ENCODE measurements around the gene IQCH.
"Not testable (repeated sequence)": the region's sequence is repeated elsewhere in the genome, so short reads cannot be mapped to it uniquely, and the experiment has no call there.

Gene IQCH

GRCh38 chr15:67421105-67421504, 166.5 kb downstream of the IQCH start:
- DNase-seq (ENCODE audit: insufficient read length, low spot score): no peak

GRCh38 chr15:67422296-67422695, 167.7 kb downstream of the IQCH start:
- FAIRE-seq (no peak), DNase-seq (ENCODE audit: insufficient read length, low spot score) (no peak)

More at GRCh38 chr15:67421105-67421504, 166.5 kb downstream of the IQCH start:
- FAIRE-seq: peak; percentile 40

- DNase-seq (ENCODE audit: insufficient read length, low spot score) (peak; percentile 77), FAIRE-seq (no peak)
Observed at GRCh38 chr15:67433495-67434099, 179.0 kb downstream of the IQCH start.

DNA sequence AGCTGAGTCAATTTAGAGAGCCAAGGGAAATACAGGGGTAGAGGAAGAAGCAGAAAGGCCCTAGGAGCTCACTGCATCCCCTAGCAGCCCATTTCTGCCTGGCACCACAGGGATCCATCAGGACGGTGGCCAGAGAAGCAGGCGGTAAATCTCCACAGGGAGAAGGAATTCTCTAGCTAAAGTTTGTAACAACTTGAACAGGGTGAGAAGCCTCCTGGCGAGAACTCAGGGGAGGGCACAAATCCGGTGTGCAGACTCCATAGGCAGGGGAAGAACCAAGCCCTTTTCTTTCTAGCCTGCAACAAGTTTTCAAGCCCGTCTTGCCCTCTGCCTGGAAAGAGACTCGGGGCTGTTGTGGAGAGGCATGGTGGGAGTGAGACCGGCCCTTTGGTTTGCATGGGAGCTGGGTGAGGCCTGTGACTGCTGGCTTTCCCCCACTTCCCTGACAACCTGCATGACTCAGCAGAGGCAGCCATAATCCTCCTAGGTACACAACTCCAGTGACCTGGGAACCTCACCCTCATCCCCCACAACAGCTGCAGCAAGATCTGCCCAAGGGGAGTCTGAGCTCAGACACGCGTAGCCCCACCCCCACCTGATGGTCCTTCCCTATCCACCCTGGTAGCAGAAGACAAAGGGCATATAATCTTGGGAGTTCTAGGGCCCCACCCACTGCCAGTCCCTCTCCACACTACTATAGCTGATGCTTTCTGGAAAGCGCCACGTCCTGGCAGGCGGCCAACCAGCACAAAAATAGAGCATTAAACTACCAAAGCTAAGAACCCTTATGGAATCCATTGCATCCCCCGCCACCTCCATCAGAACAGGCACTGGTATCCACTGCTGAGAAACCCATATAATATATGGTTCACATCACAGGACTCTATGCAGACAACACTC, 182.0 kb downstream of the IQCH start:
- DNase-seq (ENCODE audit: insufficient read length, low spot score); FAIRE-seq: not testable (repeated sequence)

- DNase-seq (ENCODE audit: insufficient read length, low spot score): no peak
- FAIRE-seq: no peak
Observed at GRCh38 chr15:67444100-67444499, 189.5 kb downstream of the IQCH start.

GRCh38 chr15:67446449-67446848, 191.9 kb downstream of the IQCH start:
- DNase-seq (ENCODE audit: insufficient read length, low spot score): no peak

DNA sequence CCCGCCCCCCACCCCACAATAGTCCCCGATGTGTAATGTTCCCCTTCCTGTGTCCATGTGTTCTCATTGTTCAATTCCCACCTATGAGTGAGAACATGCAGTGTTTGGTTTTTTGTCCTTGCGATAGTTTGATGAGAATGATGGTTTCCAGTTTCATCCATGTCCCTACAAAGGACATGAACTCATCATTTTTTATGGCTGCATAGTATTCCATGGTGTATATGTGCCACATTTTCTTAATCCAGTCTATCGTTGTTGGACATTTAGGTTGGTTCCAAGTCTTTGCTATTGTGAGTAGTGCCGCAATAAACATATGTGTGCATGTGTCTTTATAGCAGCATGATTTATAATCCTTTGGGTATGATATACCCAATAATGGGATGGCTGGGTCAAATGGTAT, 193.8 kb downstream of the IQCH start:
- FAIRE-seq; DNase-seq (ENCODE audit: insufficient read length, low spot score): not testable (repeated sequence)

More at GRCh38 chr15:67446449-67446848, 191.9 kb downstream of the IQCH start:
- no peak for FAIRE-seq

DNA sequence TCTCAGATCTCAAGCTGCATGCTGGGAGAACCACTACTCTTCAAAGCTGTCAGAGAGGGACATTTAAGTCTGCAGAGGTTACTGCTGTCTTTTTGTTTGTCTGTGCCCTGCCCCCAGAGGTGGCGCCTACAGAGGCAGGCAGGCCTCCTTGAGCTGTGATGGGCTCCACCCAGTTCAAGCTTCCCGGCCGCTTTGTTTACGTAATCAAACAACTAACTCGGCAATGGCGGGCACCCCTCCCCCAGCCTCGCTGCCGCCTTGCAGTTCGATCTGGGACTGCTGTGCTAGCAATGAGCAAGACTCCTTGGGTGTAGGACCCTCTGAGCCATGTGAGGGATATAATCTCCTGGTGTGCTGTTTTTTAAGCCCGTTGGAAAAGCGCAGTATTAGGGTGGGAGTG, 199.1 kb downstream of the IQCH start:
- not testable (repeated sequence) for DNase-seq (ENCODE audit: insufficient read length, low spot score); FAIRE-seq

DNA sequence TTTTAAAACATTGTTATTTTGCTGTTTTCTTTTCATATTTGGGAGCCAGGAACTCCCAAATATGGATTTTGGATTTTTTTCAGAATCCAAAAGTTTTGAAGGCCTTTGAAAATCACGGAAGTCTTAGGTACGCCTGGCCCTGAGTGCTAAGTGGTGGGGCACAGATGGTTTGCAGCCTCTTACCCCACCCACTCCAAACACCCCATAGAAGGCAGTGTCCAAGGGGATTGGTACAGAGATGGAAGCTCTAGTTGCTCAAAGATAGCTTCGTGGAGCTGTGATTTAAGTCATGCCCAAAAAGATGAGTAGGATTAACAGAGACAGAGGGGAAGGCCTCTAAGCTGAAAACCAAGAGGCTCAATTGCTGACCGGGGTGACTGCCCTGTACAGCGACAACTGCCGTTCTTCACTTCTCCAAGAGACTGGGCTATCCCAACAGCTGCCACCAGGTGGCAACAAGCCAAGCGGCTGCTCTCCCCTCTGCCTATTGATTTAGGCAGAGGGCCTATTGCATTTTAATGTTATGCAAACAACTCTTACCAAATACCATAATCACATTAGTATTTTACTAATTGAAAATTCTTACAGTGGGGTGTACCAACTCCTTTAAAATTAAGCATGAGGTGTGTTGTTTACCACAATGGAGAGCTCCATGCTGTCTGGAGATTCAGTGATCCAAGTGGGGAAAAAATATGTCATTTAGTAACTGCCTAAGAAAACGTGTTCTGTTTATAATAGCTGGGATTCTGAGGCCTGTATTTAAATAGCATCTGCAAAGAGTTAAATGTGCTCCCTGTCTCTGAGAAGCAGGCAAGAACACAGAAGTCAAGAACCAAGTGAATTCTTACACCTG, 202.3 kb downstream of the IQCH start:
- FAIRE-seq (peak; percentile 51), DNase-seq (ENCODE audit: insufficient read length, low spot score) (peak; percentile 79)

- no peak for DNase-seq (ENCODE audit: insufficient read length, low spot score)
- no peak for FAIRE-seq
Observed at GRCh38 chr15:67458331-67459029, 203.9 kb downstream of the IQCH start.

GRCh38 chr15:67460521-67460920, 205.9 kb downstream of the IQCH start:
- FAIRE-seq (no peak), DNase-seq (ENCODE audit: insufficient read length, low spot score) (no peak)

GRCh38 chr15:67461735-67462134, 207.1 kb downstream of the IQCH start:
- DNase-seq (ENCODE audit: insufficient read length, low spot score) (no peak), FAIRE-seq (no peak)

DNA sequence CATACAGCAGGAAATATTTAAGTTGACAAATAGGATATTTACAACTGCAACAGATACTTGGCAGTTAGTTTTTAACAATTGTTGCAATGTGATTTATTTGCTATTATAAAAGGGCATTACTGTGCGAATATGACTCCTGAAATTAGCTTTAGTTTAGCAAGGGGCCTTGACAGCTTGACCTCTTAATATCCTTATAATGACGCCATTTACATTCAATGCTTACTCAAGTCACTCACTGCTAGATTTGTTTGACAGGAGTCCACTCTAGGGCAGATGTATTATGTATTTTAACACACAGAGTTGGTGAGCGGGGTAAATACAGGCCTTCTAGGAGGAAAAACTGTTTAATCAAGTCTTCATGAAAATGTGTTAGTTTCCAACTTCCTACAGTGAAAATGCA, 208.3 kb downstream of the IQCH start:
- DNase-seq (ENCODE audit: insufficient read length, low spot score) (no peak), FAIRE-seq (no peak)

DNA sequence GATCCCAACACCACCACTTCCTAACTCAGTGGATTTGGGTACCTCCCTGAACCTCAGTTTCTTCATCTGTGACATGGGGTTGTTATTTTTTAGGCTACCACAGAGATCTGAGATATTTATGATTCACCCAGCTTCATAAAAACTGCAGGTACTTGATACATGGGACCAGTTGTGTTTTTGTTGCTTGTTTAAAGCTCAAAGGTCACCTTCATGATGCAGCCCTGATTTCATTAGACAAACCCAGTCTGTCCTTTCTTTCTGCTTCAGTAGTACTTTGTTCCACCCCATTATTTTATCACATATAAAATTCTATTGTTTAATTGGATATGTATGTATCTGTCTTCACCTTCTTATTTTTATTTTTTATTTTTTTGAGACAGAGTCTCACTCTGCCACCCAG, 208.9 kb downstream of the IQCH start:
- FAIRE-seq: no peak
- DNase-seq (ENCODE audit: insufficient read length, low spot score): no peak

- FAIRE-seq (peak; percentile 16), DNase-seq (ENCODE audit: insufficient read length, low spot score) (no peak)
Observed at GRCh38 chr15:67465196-67465952, 210.8 kb downstream of the IQCH start.

GRCh38 chr15:67468416-67468815, 213.8 kb downstream of the IQCH start:
- DNase-seq (ENCODE audit: insufficient read length, low spot score) (no peak), FAIRE-seq (no peak)

DNA sequence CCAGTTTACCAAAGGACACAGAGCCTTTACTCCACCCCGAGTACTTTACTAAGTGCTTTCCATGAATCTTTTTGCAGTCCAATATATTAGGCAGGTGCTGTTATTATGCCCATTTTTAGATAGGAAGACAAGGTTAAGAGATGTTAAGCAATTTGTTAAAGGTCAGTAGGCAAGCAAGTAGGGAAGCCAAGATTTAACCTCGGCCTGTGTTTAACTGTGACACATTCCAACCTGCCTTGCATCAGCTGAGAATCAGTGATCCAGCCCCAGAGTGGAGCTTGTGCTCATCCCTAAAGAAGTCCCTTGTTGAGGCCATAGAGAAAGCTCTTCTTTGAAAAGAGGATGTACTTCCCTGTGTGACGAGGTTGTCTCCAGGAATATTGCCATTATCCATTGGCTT, 215.1 kb downstream of the IQCH start:
- FAIRE-seq (no peak), DNase-seq (ENCODE audit: insufficient read length, low spot score) (no peak)

DNA sequence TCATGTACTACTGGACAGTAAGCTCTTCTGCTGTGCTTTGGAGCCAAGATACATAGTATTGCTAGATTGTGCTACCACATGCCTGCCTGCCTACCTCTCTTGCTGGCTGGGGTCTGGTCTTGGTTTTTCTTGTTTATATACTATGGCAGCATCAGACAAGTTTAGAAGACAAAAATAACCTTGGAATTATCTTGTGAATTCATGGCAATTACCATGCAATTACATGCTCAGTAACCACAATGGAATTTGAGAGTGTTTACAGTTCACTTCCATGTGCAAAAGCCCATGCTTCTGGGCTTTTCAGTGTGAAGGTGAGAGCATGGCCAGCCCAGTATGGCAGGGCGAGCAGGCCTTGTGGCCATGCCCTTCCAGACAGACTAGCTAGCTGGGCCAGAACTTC, 218.4 kb downstream of the IQCH start:
- DNase-seq (ENCODE audit: insufficient read length, low spot score): no peak

GRCh38 chr15:67474405-67475110, 220.0 kb downstream of the IQCH start:
- FAIRE-seq: no peak
- DNase-seq (ENCODE audit: insufficient read length, low spot score): no peak

More for the DNA sequence above, 218.4 kb downstream of the IQCH start:
- FAIRE-seq: peak; percentile 28

Measured in HTR-8/SVneo (cell line).